CD4-positive, CD25-positive, alpha-beta regulatory T cell (primary cell): ENCODE results near the gene HDAC1. TPM values are rescaled to one million over a fixed set of nuclear protein-coding genes. Genes with fewer than 3 reads are reported as not detected.

Source experiments
- ATAC-seq, 2 donors: fragments of 150-1000 bp; cut with Tn5 transposase; one replicate each; pipeline ENCODE4 v1.10.0; 2021; ENCODE audit warnings: low read depth in 2 of 2, moderate number of reproducible peaks in 2 of 2, moderate library complexity in 1 of 2
- DNase-seq, 3 donors: peaks; one replicate each; pipeline versions ENCODE4 v3.0.0 to v3.0.0-alpha.2; 2012 to 2022; ENCODE audit warnings: mixed read lengths in 1 of 3
- H3K27ac ChIP-seq: one replicate; pipeline ENCODE4 v1.7.0; 2013; ENCODE audit warnings: mild to moderate bottlenecking, low read length; ENCODE audit not compliant: insufficient read depth, poor library complexity, severe bottlenecking
- H3K27me3 ChIP-seq: one replicate; pipeline ENCODE4 v1.7.0; 2013; ENCODE audit warnings: low read length; ENCODE audit not compliant: control insufficient read depth, insufficient read depth
- H3K36me3 ChIP-seq: one replicate; pipeline ENCODE4 v1.7.0; 2013; ENCODE audit warnings: mild to moderate bottlenecking, low read length, moderate library complexity; ENCODE audit not compliant: control insufficient read depth, insufficient read depth
- H3K4me1 ChIP-seq: 2 replicates; pipeline ENCODE4 v1.7.0; 2013; ENCODE audit warnings: mild to moderate bottlenecking, low read length; ENCODE audit not compliant: insufficient read depth, control insufficient read depth, poor library complexity, severe bottlenecking
- H3K4me3 ChIP-seq: one replicate; pipeline ENCODE4 v1.7.0; 2013; ENCODE audit warnings: low read depth, mild to moderate bottlenecking, low read length, moderate library complexity
- H3K9me3 ChIP-seq, 2 experiments: 1 replicate in 1 of 2; 2 replicates in 1 of 2; pipeline ENCODE4 v1.7.0; 2013; ENCODE audit warnings: low read length in 2 of 2, mild to moderate bottlenecking in 1 of 2, moderate library complexity in 1 of 2; ENCODE audit not compliant: control insufficient read depth in 2 of 2
- H3K27ac Mint-ChIP-seq, 3 donors: one replicate each; pipeline ENCODE4 v1.8.0; 2020 to 2022; ENCODE audit warnings: mild to moderate bottlenecking in 3 of 3, mixed read lengths in 3 of 3, moderate library complexity in 2 of 3
- H3K27me3 Mint-ChIP-seq: one replicate; pipeline ENCODE4 v1.8.0; 2022; ENCODE audit warnings: mild to moderate bottlenecking, mixed read lengths
- H3K36me3 Mint-ChIP-seq: one replicate; pipeline ENCODE4 v1.8.0; 2020; ENCODE audit warnings: mixed read lengths
- H3K4me1 Mint-ChIP-seq, 4 donors: one replicate each; pipeline ENCODE4 v1.8.0; 2020 to 2022; ENCODE audit warnings: mixed read lengths in 4 of 4, mild to moderate bottlenecking in 1 of 4
- H3K4me3 Mint-ChIP-seq, 4 donors: one replicate each; pipeline ENCODE4 v1.8.0; 2020 to 2022; ENCODE audit warnings: mild to moderate bottlenecking in 4 of 4, mixed read lengths in 4 of 4, moderate library complexity in 3 of 4
- H3K9me3 Mint-ChIP-seq, 7 donors: one replicate each; pipeline ENCODE4 v1.8.0; 2020 to 2022; ENCODE audit warnings: mixed read lengths in 7 of 7, mild to moderate bottlenecking in 3 of 7, moderate library complexity in 2 of 7
- polyA plus RNA-seq, 4 donors: library from polyadenylated mRNA; unstranded; fragments of 300-500 nt; fragmentation: Illumina TruSeq; gene quantifications; one replicate each; pipeline ENCODE4 v1.2.3, GENCODE V29; 2021
- total RNA-seq: library from RNA; stranded (reverse); gene quantifications from one replicate; pipeline ENCODE4 v1.2.3, GENCODE V29; 2022

HDAC1 gene
- 98.2 TPM for total RNA-seq
- polyA plus RNA-seq: 100 to 1,000 TPM; 132 to 150 (median 147) TPM

GRCh38 chr1:32291708-32292538 lies at the start of gene HDAC1:
Gene HDAC1 (plus strand): TSS chr1:32292083. CDS start chr1:32292170, 87 bp downstream.
- Histone ChIP-seq H3K4me1 (peaks cover 59% of the 10 kb centered on the region), H3K4me3 (peak within 1 kb of the TSS; percentile 95), H3K9me3 (no peaks in the 10 kb centered on the region), H3K27ac (peak within 1 kb of the TSS; percentile 85), H3K36me3 (peaks cover 14% of the 10 kb centered on the region), H3K27me3 (no peaks in the 10 kb centered on the region)
- ATAC-seq (peak; percentile 99), DNase-seq (peak; percentile 96 to 98 (median 96))
- Mint-ChIP-seq H3K9me3 (peaks cover 0 to 2% (median 0%) of the 10 kb centered on the region in 7 donors), H3K4me3 (peak within 1 kb of the TSS; percentile 94 to 100 (median 99)), H3K27ac (peak within 1 kb of the TSS; percentile 95 to 100 (median 99)), H3K4me1 (peaks cover 12 to 69% (median 37%) of the 10 kb centered on the region in 4 donors), H3K27me3 (no peaks in the 10 kb centered on the region), H3K36me3 (peaks cover 15% of the 10 kb centered on the region)

- Histone ChIP-seq H3K27me3 (no peaks in the 10 kb centered on the region), H3K36me3 (no peaks in the 10 kb centered on the region), H3K4me1 (peaks cover 29% of the 10 kb centered on the region), H3K4me3 (no peak overlapping the region), H3K27ac (no peak overlapping the region), H3K9me3 (no peaks in the 10 kb centered on the region)
- no peak for ATAC-seq
- no peaks in the 10 kb centered on the region for H3K27me3 Mint-ChIP-seq
- H3K36me3 Mint-ChIP-seq: no peaks in the 10 kb centered on the region
- no peak for DNase-seq
- peak overlapping the region in 2 of 3 donors; percentile 64 to 69 for H3K27ac Mint-ChIP-seq
- H3K4me1 Mint-ChIP-seq: peaks cover 0 to 40% (median 11%) of the 10 kb centered on the region in 4 donors
- H3K4me3 Mint-ChIP-seq: peak overlapping the region in 2 of 4 donors; percentile 92 to 93
- H3K9me3 Mint-ChIP-seq: no peaks in the 10 kb centered on the region
Observed at GRCh38 chr1:32242341-32242851, 49.5 kb upstream of the HDAC1 start.

GRCh38 chr1:32246888-32247273 lies 45.0 kb upstream of the HDAC1 start, which contains the start of gene FAM167B:
Gene FAM167B (plus strand): TSS chr1:32247222. CDS start chr1:32247422, 200 bp downstream.
- no peak for ATAC-seq
- peak within 1 kb of the TSS; percentile 77 to 90 (median 84) for H3K4me3 Mint-ChIP-seq
- Histone ChIP-seq H3K4me3 (peak within 1 kb of the TSS; percentile 30), H3K27me3 (no peaks in the 10 kb centered on the region), H3K4me1 (peaks cover 48% of the 10 kb centered on the region), H3K36me3 (no peaks in the 10 kb centered on the region), H3K27ac (peak within 1 kb of the TSS; percentile 94), H3K9me3 (no peaks in the 10 kb centered on the region)
- H3K4me1 Mint-ChIP-seq: peaks cover 9 to 61% (median 24%) of the 10 kb centered on the region in 4 donors
- DNase-seq: no peak
- peaks cover 0 to 4% (median 0%) of the 10 kb centered on the region in 7 donors for H3K9me3 Mint-ChIP-seq
- H3K27me3 Mint-ChIP-seq: no peaks in the 10 kb centered on the region
- peaks cover 7% of the 10 kb centered on the region for H3K36me3 Mint-ChIP-seq
- H3K27ac Mint-ChIP-seq: peak within 1 kb of the TSS; percentile 94 to 97 (median 96)

- Histone ChIP-seq H3K27ac (peak overlapping the region; percentile 94), H3K4me3 (no peak overlapping the region), H3K27me3 (no peaks in the 10 kb centered on the region), H3K9me3 (no peaks in the 10 kb centered on the region), H3K36me3 (no peaks in the 10 kb centered on the region), H3K4me1 (peaks cover 48% of the 10 kb centered on the region)
- Mint-ChIP-seq H3K27me3 (no peaks in the 10 kb centered on the region), H3K4me1 (peaks cover 9 to 57% (median 22%) of the 10 kb centered on the region in 4 donors), H3K36me3 (peaks cover 12% of the 10 kb centered on the region), H3K27ac (peak overlapping the region; percentile 94 to 97 (median 96)), H3K4me3 (peak overlapping the region in 2 of 4 donors; percentile 88 to 90), H3K9me3 (peaks cover 0 to 4% (median 0%) of the 10 kb centered on the region in 7 donors)
- ATAC-seq (no peak), DNase-seq (no peak)
Observed at GRCh38 chr1:32247452-32247851, 44.4 kb upstream of the HDAC1 start.

GRCh38 chr1:32247983-32248889 lies 43.6 kb upstream of the HDAC1 start:
- DNase-seq (peak; percentile 68 to 79 (median 68)), ATAC-seq (peak; percentile 7 to 9)
- Histone ChIP-seq H3K9me3 (no peaks in the 10 kb centered on the region), H3K36me3 (no peaks in the 10 kb centered on the region), H3K27ac (peak overlapping the region; percentile 94), H3K4me1 (peaks cover 52% of the 10 kb centered on the region), H3K4me3 (peak overlapping the region; percentile 44), H3K27me3 (no peaks in the 10 kb centered on the region)
- Mint-ChIP-seq H3K9me3 (peaks cover 0 to 5% (median 0%) of the 10 kb centered on the region in 7 donors), H3K4me3 (peak overlapping the region; percentile 76 to 100 (median 90)), H3K27ac (peak overlapping the region; percentile 92 to 99 (median 99)), H3K36me3 (peaks cover 18% of the 10 kb centered on the region), H3K27me3 (no peaks in the 10 kb centered on the region), H3K4me1 (peaks cover 9 to 55% (median 20%) of the 10 kb centered on the region in 4 donors)

GRCh38 chr1:32249831-32250525 lies 41.9 kb upstream of the HDAC1 start:
- peak; percentile 75 to 95 (median 89) for DNase-seq
- H3K4me1 Mint-ChIP-seq: peaks cover 9 to 56% (median 30%) of the 10 kb centered on the region in 4 donors
- H3K4me3 Mint-ChIP-seq: peak overlapping the region; percentile 97 to 100 (median 99)
- ATAC-seq: peak; percentile 81 to 84
- H3K36me3 Mint-ChIP-seq: peaks cover 24% of the 10 kb centered on the region
- Histone ChIP-seq H3K27me3 (no peaks in the 10 kb centered on the region), H3K27ac (peak overlapping the region; percentile 94), H3K4me3 (peak overlapping the region; percentile 99), H3K36me3 (no peaks in the 10 kb centered on the region), H3K4me1 (peaks cover 69% of the 10 kb centered on the region), H3K9me3 (no peaks in the 10 kb centered on the region)
- H3K9me3 Mint-ChIP-seq: peaks cover 0 to 5% (median 0%) of the 10 kb centered on the region in 7 donors
- H3K27me3 Mint-ChIP-seq: no peaks in the 10 kb centered on the region
- H3K27ac Mint-ChIP-seq: peak overlapping the region; percentile 99 to 100 (median 99)
